Natural killer cell (primary cell): ENCODE data around the gene RIC3. TPM values are rescaled to one million over a fixed set of nuclear protein-coding genes. Genes with fewer than 3 reads are reported as not detected.

ENCODE experiments used
- ATAC-seq, 3 donors: fragments of 150-1000 bp in 2 of 3; fragments of 200-7000 bp in 1 of 3; cut with Tn5 transposase; 1 replicate in 1 of 3; 2 replicates in 2 of 3; pipeline ENCODE4 v1.10.0; 2021; ENCODE audit warnings: mild to moderate bottlenecking in 2 of 3, moderate library complexity in 2 of 3
- DNase-seq, 2 donors: peaks; one replicate each; pipeline versions ENCODE4 v3.0.0 to v3.0.0-alpha.2; 2013 to 2021; ENCODE audit warnings: mixed read lengths in 1 of 2
- H3K27ac ChIP-seq: one replicate; pipeline ENCODE4 v1.5.1; 2013; ENCODE audit warnings: mild to moderate bottlenecking, low read length
- H3K27me3 ChIP-seq: one replicate; pipeline ENCODE4 v1.6.1; 2013; ENCODE audit warnings: low read length; ENCODE audit not compliant: control insufficient read depth, insufficient read depth
- H3K36me3 ChIP-seq: one replicate; pipeline ENCODE4 v1.6.1; 2013; ENCODE audit warnings: low read length; ENCODE audit not compliant: control insufficient read depth, insufficient read depth
- H3K4me1 ChIP-seq: one replicate; pipeline ENCODE4 v1.6.1; 2013; ENCODE audit warnings: low read length; ENCODE audit not compliant: control insufficient read depth, insufficient read depth
- H3K4me3 ChIP-seq: one replicate; pipeline ENCODE4 v1.5.1; 2013; ENCODE audit warnings: low read length
- H3K9me3 ChIP-seq: one replicate; pipeline ENCODE4 v1.6.1; 2013; ENCODE audit warnings: low read length; ENCODE audit not compliant: control insufficient read depth, insufficient read depth
- H3K27ac Mint-ChIP-seq, 2 donors: one replicate each; pipeline ENCODE4 v1.8.0; 2022; ENCODE audit warnings: mild to moderate bottlenecking in 2 of 2, mixed read lengths in 2 of 2, moderate library complexity in 1 of 2
- H3K27me3 Mint-ChIP-seq, 2 donors: one replicate each; pipeline ENCODE4 v1.8.0; 2022; ENCODE audit warnings: low read depth in 2 of 2, mixed read lengths in 2 of 2
- H3K36me3 Mint-ChIP-seq: one replicate; pipeline ENCODE4 v1.8.0; 2022; ENCODE audit warnings: mixed read lengths
- H3K4me1 Mint-ChIP-seq, 2 donors: one replicate each; pipeline ENCODE4 v1.8.0; 2022; ENCODE audit warnings: mixed read lengths in 2 of 2
- H3K4me3 Mint-ChIP-seq: one replicate; pipeline ENCODE4 v1.8.0; 2022; ENCODE audit warnings: mild to moderate bottlenecking, moderate library complexity, mixed read lengths
- H3K9me3 Mint-ChIP-seq, 2 donors: one replicate each; pipeline ENCODE4 v1.8.0; 2022; ENCODE audit warnings: mixed read lengths in 2 of 2
- CTCF ChIP-seq: fragments of 200-600 bp; IDR thresholded peaks from one replicate; pipeline ENCODE4 v1.8.0; 2022; ENCODE audit warnings: antibody characterized with exemption
- WGBS: methylation state at CpG from one replicate; pipeline ENCODE4 v1.1.7; 2013; ENCODE audit warnings: missing lambda C conversion rate; ENCODE audit not compliant: insufficient coverage; 5-methylcytosine and 5-hydroxymethylcytosine counted together
- intact Hi-C: fragments of 100-400 bp; cut with micrococcal nuclease; formaldehyde crosslinking; loops from one replicate; pipeline ENCODE4 v1.14.2; 2022
- total RNA-seq, 4 donors: library from RNA; stranded (reverse); fragments of 120-200 nt in 1 of 4; gene quantifications; one replicate each; pipeline versions ENCODE4 v1.2.3 to v1.2.4, GENCODE V29; 2013 to 2022

Gene RIC3
- total RNA-seq, 3 donors from 2014 or later (not counting 1 experiment from before 2014, with no cell fraction given): 3.5 to 4.7 (median 3.6) TPM

- WGBS: 86% methylated on average over 5 of the region's 5 CpGs
- H3K9me3 Mint-ChIP-seq: no peaks in the 10 kb centered on the region
- H3K27ac Mint-ChIP-seq: no peak overlapping the region
- Histone ChIP-seq H3K27ac (no peak overlapping the region), H3K4me1 (peaks cover 32% of the 10 kb centered on the region), H3K9me3 (no peaks in the 10 kb centered on the region), H3K27me3 (peaks cover 4% of the 10 kb centered on the region), H3K4me3 (no peak overlapping the region), H3K36me3 (no peaks in the 10 kb centered on the region)
- no peak overlapping the region for H3K4me3 Mint-ChIP-seq
- no peak for TF ChIP-seq CTCF
- H3K27me3 Mint-ChIP-seq: peaks cover 25 to 49% of the 10 kb centered on the region in 2 donors
- peaks cover 0 to 8% of the 10 kb centered on the region in 2 donors for H3K4me1 Mint-ChIP-seq
- DNase-seq: no peak
- no peak for ATAC-seq
- intact Hi-C loops: no loop called here
- H3K36me3 Mint-ChIP-seq: no peaks in the 10 kb centered on the region
Measured at GRCh38 chr11:8204596-8204995, 35.8 kb upstream of the RIC3 start.

DNA sequence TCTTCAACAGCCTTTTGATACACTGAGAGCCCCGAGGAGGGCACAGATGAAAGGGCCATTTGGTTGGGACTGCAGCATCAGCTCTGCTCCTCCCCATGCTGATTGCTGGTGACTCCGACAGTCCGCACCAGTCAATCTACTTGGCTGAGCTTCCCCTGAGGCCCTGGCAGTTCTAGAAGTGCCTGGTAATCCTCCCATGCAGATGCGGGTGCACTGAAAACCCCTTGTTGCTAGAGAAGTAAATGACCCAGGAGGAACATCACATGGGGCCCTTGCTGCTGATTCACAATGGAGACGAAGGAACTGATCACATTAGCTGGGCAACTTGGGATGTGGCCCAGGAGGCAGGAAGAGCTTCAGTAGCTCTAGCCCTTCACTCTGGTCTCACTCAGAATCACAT, 35.2 kb upstream of the RIC3 start:
- Mint-ChIP-seq H3K9me3 (no peaks in the 10 kb centered on the region), H3K27me3 (peaks cover 22 to 49% of the 10 kb centered on the region in 2 donors), H3K4me1 (peaks cover 0 to 8% of the 10 kb centered on the region in 2 donors), H3K27ac (no peak overlapping the region), H3K4me3 (no peak overlapping the region), H3K36me3 (no peaks in the 10 kb centered on the region)
- Histone ChIP-seq H3K27ac (no peak overlapping the region), H3K27me3 (peaks cover 4% of the 10 kb centered on the region), H3K9me3 (no peaks in the 10 kb centered on the region), H3K4me3 (no peak overlapping the region), H3K36me3 (no peaks in the 10 kb centered on the region), H3K4me1 (peaks cover 32% of the 10 kb centered on the region)
- no peak for TF ChIP-seq CTCF
- DNase-seq: no peak
- intact Hi-C loops: no loop called here
- 85% methylated on average over 5 of the region's 5 CpGs for WGBS
- ATAC-seq: no peak

- H3K36me3 ChIP-seq: no peaks in the 10 kb centered on the region
- no peak for DNase-seq
- intact Hi-C loops: no loop called here
- no peak for ATAC-seq
- H3K4me3 Mint-ChIP-seq: no peak overlapping the region
- H3K9me3 ChIP-seq: no peaks in the 10 kb centered on the region
- H3K36me3 Mint-ChIP-seq: no peaks in the 10 kb centered on the region
- H3K4me1 ChIP-seq: peaks cover 32% of the 10 kb centered on the region
- peaks cover 22 to 51% of the 10 kb centered on the region in 2 donors for H3K27me3 Mint-ChIP-seq
- H3K27ac ChIP-seq: no peak overlapping the region
- H3K4me1 Mint-ChIP-seq: peaks cover 0 to 8% of the 10 kb centered on the region in 2 donors
- no peak for TF ChIP-seq CTCF
- peaks cover 4% of the 10 kb centered on the region for H3K27me3 ChIP-seq
- H3K4me3 ChIP-seq: no peak overlapping the region
- H3K9me3 Mint-ChIP-seq: no peaks in the 10 kb centered on the region
- 79% methylated on average over 2 of the region's 2 CpGs for WGBS
- no peak overlapping the region for H3K27ac Mint-ChIP-seq
Measured at GRCh38 chr11:8203414-8203715, 34.5 kb upstream of the RIC3 start.
